ENCODE data around the gene MMD2. TPM values are rescaled to one million over a fixed set of nuclear protein-coding genes. Genes with fewer than 3 reads are reported as not detected.

The MMD2 gene
- total and polyA plus RNA-seq, 2 of the 8 experiments (the other 6 are each of a cell fraction or from before 2014, with no cell fraction given), result 0.14 TPM; not detected in 1

- no peaks in the 10 kb centered on the region for H3K27me3 ChIP-seq (replicated peaks in 1 of 4; ENCODE audit: control insufficient read depth in 3 of 4, extremely low read depth in 1 of 4, insufficient read depth in 3 of 4, low read length in 3 of 4)
- POLR2A ChIA-PET (ENCODE audit: partially characterized antibody), result no interaction called here
- H4K5ac ChIP-seq (ENCODE audit: insufficient read length, low read depth, low read length), result no peak overlapping the region
- no peaks in the 10 kb centered on the region; the same call in 1 of the 2 replicates for H3K79me1 ChIP-seq (ENCODE audit: low read depth, low read length)
- no peak overlapping the region for H3K14ac ChIP-seq (ENCODE audit: insufficient read length)
- H3K4me2 ChIP-seq (ENCODE audit: insufficient read depth in 1 of 2, low read depth in 2 of 2, low read length in 2 of 2), result no peak overlapping the region
- H4K8ac ChIP-seq (ENCODE audit: extremely low read depth, insufficient read depth, low read length), result no peak overlapping the region
- peaks cover 2 to 38% (median 17%) of the 10 kb centered on the region in 4 experiments for H3K36me3 ChIP-seq (ENCODE audit: control insufficient read depth in 2 of 4, insufficient read depth in 4 of 4, low read length in 3 of 4)
- no peak overlapping the region for H2BK5ac ChIP-seq (ENCODE audit: low read depth, low read length)
- DNase-seq (ENCODE audit: low read depth in 1 of 2, low spot score in 2 of 2), result no peak
- no peaks in the 10 kb centered on the region for H3K23me2 ChIP-seq (ENCODE audit: low read depth, low read length)
- TF ChIP-seq KDM5A (IDR thresholded peaks at IDR 0.05; ENCODE audit: low read length) (no peak), E2F6 (IDR thresholded peaks at IDR 0.05) (no peak), SRF (IDR thresholded peaks at IDR 0.05; ENCODE audit: low read depth, low read length) (no peak), SP1 (IDR thresholded peaks at IDR 0.05; ENCODE audit: low read depth, low read length) (no peak), HDAC6 (IDR thresholded peaks at IDR 0.05; ENCODE audit: low read depth, low read length) (no peak), SIRT6 (IDR thresholded peaks at IDR 0.05; ENCODE audit: low read length) (no peak), CHD2 (IDR thresholded peaks at IDR 0.05; ENCODE audit: low read length) (no peak), EZH2 (IDR thresholded peaks at IDR 0.05; ENCODE audit: low read depth, low read length, severe bottlenecking) (no peak), KDM1A (IDR thresholded peaks at IDR 0.05; ENCODE audit: borderline replicate concordance, low read length) (no peak)
- TF ChIP-seq, protein P1, sequence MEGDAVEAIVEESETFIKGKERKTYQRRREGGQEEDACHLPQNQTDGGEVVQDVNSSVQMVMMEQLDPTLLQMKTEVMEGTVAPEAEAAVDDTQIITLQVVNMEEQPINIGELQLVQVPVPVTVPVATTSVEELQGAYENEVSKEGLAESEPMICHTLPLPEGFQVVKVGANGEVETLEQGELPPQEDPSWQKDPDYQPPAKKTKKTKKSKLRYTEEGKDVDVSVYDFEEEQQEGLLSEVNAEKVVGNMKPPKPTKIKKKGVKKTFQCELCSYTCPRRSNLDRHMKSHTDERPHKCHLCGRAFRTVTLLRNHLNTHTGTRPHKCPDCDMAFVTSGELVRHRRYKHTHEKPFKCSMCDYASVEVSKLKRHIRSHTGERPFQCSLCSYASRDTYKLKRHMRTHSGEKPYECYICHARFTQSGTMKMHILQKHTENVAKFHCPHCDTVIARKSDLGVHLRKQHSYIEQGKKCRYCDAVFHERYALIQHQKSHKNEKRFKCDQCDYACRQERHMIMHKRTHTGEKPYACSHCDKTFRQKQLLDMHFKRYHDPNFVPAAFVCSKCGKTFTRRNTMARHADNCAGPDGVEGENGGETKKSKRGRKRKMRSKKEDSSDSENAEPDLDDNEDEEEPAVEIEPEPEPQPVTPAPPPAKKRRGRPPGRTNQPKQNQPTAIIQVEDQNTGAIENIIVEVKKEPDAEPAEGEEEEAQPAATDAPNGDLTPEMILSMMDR (IDR thresholded peaks at IDR 0.05; ENCODE audit: control extremely low read depth in 1 of 3, insufficient read depth in 1 of 3, low read depth in 1 of 3, low read length in 3 of 3), result no peak
- H3K4me1 ChIP-seq (replicated peaks in 1 of 4; ENCODE audit: control insufficient read depth in 3 of 4, insufficient read depth in 4 of 4, low read length in 3 of 4), result no peaks in the 10 kb centered on the region
- H3K18ac ChIP-seq (ENCODE audit: extremely low read depth, low read length), result no peak overlapping the region
- no peak overlapping the region for H2BK20ac ChIP-seq (ENCODE audit: low read length)
- no peak overlapping the region for H2BK15ac ChIP-seq (ENCODE audit: low read length)
- no peaks in the 10 kb centered on the region for H3K9me3 ChIP-seq (ENCODE audit: insufficient read depth in 2 of 2, low read depth in 1 of 2, low read length in 1 of 2)
- H3K4me3 ChIP-seq (ENCODE audit: extremely low read depth in 1 of 4, insufficient read depth in 2 of 4, low read depth in 3 of 4, low read length in 4 of 4), result no peak overlapping the region
- H3K56ac ChIP-seq (replicated peaks; ENCODE audit: insufficient read length, low read depth, low read length), result no peak overlapping the region
- no peak overlapping the region for H3K27ac ChIP-seq (ENCODE audit: low read depth, low read length)
- no peak overlapping the region for H2BK120ac ChIP-seq (replicated peaks; ENCODE audit: low read depth, low read length)
- FAIRE-seq, result no peak
- H3K4ac ChIP-seq (replicated peaks; ENCODE audit: insufficient read length, low read depth, low read length), result no peak overlapping the region
- no peak overlapping the region for H3K23ac ChIP-seq (ENCODE audit: insufficient read length)
- no peak overlapping the region for H2AK5ac ChIP-seq (ENCODE audit: low read depth, low read length)
- peaks cover 0 to 3% of the 10 kb centered on the region in 2 experiments for H4K20me1 ChIP-seq (replicated peaks in 1 of 2; ENCODE audit: control insufficient read depth in 1 of 2, insufficient read depth in 2 of 2, low read length in 2 of 2)
- H3K9ac ChIP-seq (replicated peaks in 1 of 4; ENCODE audit: extremely low read depth in 1 of 4, low read depth in 3 of 4, low read length in 3 of 4), result no peak overlapping the region
- CTCF ChIA-PET (ENCODE audit: partially characterized antibody), result interaction anchor here (1.3 to 5.1 kb wide), 2 partner anchors 13 to 163 kb away, joined by 3 to 21 read pairs; no protein-coding TSS in a partner anchor
- H3K79me2 ChIP-seq (ENCODE audit: control insufficient read depth in 1 of 2, insufficient read depth in 2 of 2, low read length in 2 of 2), result no peaks in the 10 kb centered on the region
- H4K91ac ChIP-seq (replicated peaks; ENCODE audit: insufficient read length, low read length), result no peak overlapping the region
- H2AFZ ChIP-seq (ENCODE audit: low read length), result no peak overlapping the region
- WGBS, 2 experiments (ENCODE audit: extremely low coverage in 1 of 2, insufficient coverage in 1 of 2, insufficient read length in 1 of 2, insufficient replicate concordance in 2 of 2, low coverage in 1 of 2, low lambda C conversion rate in 2 of 2, missing lambda C conversion rate in 1 of 2), result 92% methylated on average over 8 of the region's 8 CpGs; no CpG with 5 or more reads in 1 of the 2 experiments
- H2BK12ac ChIP-seq (ENCODE audit: low read depth, low read length), result no peak overlapping the region
Observed at GRCh38 chr7:4993471-4993870, 34.5 kb upstream of the MMD2 start.

All from H1 (cell line).